Activated CD8-positive, alpha-beta memory T cell treated with anti-CD3 and anti-CD28 coated beads for 1 hour (primary cell): ENCODE results near the gene STARD13.

Experiments used
- DNase-seq, 2 donors: peaks; one replicate each; pipeline ENCODE4 v3.0.0-alpha.2; 2020; ENCODE audit warnings: low read depth in 1 of 2; ENCODE audit errors: extremely low read depth in 1 of 2

Gene STARD13

DNA sequence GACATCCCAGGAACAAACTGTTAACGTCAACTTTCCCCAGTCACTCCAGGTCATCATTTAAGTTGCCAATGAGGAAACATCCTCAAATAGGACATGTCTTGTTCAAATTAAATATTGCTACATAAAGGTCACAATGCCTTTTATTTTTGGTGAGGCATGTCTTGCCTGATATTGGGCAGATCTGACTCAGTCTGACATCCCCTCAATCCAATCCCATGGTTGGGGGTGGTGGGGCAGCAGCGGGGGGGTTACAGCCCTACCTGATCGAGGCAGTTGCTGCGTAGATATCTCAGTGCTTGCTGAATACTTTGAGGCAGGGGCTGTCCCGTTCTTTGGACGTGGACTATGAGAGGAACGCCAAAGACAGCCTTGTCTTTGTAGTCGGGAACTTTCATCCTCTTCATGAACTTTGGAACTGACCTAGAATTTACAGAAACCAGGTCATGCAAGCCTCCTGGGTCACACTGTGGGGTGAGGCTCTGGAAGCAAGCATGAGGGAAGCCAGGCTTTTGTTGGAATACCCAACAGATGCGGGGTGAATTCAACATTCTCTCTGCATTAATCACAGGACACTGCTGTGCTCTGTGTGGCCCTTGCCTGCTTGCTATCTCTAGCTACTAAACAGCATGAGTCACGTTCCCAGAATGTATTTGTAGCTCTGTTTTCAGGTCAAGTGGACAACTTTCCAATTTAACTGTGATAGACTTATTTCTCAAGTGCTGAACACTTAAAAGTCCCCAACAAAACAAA is 159.6 kb downstream of the STARD13 start:
- DNase-seq, result no peak

DNA sequence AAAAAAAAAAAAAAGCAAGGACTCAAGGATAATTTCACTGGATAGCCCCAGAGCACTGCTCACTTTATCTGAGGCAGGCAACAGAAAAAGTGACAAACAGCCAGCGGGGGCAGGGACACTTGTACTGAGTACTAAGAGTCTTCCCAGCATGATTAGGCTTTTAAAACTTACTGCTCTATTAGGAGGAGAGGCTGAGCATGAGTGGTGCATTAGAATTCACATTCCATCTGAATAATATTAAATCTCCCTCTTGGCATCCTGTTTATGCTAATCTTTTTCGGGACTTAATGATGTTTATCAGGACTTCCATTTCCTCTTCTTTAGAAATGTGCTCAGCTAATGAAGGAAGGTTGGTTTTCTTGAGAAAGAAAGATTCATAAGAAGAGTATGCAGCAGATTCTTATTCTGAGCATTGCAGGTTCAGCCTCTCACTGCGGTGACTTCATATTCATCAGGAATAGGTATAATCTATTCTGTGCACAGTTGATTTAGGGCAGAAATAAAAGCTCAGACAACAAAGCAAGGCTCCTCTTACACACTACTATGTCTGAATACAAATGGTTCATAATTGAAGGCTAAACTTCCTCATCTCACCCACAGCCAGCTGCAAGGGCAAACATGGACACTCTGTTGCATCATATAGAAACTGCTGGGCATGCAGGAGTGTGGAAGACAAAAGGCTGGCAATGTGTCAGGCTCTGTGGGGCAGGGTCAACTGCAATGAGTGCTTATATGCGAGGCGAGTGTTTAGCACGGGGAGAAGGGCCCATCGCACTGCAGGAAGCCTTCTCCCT is 162.3 kb downstream of the STARD13 start:
- DNase-seq, result no peak

DNA sequence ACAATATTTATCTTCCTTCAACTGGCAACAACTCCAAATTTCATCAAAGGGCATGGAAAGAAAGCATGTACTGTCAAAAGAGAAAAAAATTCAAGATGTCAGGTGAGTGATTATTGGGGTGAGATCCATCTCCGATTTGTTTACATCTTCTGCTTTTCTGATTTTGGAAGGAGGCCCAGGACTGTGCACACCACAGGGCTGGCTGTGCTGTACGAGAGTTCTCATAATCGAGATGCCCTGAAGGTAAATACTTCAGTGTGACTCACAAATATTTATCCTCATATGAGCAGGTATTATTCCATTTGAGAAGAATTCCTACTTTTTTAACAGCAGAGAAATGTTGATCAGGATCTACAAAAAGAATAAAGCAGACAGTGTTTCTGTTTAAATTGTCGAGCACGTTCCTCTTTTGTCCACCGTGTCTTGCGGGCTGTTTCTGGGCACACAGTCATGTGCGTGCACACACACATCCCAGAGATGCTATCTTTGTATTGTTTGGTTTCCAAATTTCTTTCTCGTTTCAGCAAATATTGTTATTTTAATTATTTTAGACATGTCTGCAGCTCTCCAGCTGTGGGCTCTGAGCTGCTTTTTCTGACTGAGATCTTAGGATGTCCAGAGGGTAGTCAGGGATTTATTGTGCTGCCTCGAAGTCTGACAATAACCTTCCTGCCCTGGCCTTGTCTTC is 165.6 kb downstream of the STARD13 start:
- DNase-seq, result no peak

DNA sequence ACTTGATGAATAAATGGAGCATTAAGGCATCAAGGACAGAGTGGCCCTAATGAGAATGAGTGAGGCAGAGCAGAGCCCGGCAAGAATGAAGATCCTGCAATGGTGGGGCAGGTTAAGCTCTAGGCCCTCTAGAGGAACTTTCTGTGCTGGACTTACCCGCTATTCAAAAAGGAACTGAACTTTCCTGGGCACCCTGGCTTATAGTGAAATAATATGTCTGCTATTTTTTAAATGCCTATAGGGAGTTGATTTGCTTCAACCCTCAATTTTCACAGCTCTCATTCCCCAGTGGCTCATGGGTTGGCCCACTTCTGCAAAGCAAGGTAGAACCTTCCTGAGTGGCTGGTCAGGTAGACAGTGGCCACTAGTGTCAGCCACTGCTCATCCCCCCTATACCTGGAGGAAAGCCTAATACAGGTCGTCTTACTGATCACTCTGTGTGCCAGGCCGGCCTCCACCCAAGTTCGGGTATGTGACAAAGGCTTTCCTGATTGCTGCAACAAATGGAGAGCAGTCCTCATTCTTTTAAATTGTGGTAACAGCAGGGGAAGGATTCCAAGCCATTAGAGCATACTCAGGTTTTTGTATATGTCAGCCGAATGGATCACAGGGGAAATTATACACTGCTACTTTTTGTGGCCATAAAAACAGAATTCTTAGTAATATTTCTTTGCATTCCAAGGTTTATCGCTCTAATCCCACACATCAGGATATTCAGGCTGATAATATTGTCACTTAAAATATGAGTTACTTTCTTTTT is 166.4 kb downstream of the STARD13 start:
- no peak for DNase-seq

DNA sequence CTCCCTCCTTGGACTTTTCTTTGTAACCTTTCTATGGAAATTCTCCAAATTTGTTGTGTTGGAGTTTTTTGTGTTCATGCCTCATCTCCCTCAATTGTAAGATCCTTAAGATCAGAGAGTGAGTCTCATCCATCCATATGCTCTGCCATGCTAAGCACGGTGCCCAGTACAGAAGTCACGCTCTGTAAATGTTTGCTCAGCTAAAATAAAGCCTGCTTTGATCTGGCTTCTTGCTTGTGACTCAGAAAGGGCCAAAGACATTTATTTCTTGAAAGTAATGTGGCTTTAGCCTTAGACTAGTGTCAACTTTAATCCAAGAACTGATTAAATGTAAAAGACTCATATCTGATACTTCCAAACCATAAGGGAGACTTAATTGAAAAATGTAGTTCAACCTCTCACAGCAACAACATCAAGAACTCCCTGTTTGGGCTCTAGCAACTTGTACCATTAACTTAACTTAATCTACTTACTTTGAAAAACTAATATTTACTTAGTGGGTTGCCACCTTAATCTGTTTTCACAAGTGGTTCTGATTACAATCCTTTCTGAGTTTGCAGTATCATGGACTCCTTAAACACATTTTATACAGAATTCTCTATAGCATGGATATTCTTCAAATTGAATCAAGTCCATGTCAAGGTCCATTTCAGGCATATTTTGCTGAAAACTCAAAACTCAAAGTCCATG is 169.1 kb downstream of the STARD13 start:
- no peak for DNase-seq

DNA sequence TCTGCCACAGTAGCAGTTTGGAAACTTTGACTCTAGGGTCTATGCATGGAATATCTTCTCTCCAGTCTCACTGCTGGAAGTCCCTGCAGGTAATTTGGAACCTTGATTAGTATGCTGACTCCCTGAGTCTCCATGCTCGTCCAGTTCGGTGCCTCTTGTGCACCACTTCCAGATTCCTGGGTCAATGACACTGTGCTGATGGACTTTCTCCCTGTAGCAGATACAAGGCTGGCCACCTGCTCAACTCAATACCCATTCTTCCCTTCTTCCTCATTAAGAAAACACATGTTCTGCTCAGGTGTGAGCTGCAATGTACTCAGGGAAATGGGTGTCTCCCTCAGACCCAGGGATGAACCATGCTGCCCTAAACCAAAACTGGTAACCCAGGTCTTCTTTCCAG is 170.3 kb downstream of the STARD13 start:
- no peak for DNase-seq

DNA sequence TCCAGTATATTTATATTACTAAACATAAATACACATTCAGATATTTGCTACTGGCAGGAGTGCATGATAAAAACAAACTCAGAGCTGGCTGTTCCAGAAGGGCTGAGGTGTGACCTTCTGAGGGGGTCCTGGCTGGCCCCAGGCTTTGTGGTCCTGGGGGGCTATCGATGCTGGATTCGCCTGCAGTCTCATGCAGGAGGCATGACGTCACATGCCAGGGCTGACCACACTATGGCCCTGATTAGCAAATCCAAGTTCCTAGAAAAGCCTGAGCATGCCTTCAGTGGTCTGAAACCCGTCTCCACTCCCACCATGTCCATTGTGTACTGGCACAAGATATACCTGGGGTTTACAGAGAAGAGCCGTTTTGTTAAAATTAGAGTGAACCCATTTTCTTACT is 171.4 kb downstream of the STARD13 start:
- no peak for DNase-seq

DNA sequence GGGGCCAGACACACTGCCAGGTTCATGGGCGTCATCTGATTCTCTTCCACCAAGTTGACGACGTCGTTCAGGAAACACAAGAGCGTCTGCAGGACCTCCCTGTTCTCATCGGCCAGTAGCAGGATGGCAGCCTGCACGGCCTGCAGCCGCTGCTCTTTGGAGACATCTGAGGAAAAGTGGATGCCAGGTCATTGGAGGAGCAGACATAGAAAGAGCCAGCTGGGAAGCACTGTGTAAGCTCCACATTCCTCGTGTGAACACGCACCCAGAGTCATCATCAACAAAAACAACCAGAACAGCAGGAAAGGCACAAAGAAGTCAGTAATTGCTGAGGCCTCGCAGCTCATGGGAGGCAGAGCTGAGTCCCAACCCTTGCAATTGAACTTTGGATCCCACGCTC is 172.8 kb downstream of the STARD13 start:
- DNase-seq, result no peak

DNA sequence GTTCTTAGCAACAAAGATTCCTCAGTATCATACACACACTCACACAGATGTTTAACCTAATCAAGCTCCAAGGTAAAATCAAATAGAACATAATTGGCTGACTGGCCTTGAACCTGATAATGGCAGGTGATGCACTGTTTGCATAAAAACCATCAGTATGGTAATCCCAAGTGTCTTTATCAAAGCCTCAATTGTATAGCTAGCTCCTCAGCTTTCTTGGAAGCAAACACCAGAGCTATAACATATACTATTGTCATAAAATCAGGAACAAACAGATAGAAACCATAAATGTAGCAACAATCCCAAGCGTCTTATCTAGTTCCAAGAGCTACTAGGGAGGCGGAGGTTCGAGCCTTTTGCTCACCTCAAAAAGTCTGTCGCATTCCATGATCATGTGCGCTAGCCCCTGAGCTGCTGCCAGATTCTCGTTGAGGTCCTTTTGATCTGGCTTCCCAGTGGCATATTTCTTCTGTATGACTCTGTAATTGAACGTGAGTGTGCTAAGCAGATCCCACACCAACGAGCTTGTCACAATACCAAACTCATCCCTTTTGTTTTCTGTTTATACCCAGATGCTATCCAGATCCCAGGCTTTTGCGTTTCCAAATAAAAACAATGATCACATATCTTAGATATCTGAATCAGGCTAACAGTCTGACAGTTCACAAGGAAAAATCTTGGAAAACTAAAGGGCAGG is 174.0 kb downstream of the STARD13 start:
- DNase-seq, result no peak

DNA sequence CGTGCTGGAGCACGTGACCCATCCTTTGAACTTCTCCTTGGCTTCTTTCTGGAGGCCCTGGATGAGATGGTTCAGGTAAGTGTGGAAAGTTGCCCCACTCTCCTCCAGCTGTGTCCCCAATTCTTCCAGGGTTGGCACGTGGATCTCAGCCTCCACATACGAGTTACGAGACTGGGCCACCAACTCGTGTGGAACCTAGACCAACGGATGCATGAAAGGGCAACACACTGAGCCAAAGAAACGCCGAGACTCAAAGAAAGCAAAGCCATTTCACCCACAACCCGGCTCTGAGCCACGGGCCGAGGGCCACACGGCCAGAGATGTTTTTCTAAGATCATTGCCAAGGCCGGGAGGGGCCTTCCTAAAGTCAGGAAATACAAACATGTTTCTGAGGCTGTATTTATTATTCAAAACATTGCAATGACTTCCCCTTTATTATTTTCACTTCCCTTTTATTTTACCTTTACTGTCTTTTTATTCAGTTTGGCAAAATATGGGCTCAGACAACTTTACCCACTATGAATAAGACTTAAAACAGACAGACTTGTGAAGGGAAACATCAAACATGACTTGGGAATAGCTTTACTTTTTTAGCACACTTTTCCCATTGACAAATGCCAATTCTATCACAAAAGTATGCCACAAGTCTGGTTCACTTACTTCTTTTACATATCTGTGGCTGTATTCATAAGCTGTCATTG is 174.7 kb downstream of the STARD13 start:
- DNase-seq, result no peak

DNA sequence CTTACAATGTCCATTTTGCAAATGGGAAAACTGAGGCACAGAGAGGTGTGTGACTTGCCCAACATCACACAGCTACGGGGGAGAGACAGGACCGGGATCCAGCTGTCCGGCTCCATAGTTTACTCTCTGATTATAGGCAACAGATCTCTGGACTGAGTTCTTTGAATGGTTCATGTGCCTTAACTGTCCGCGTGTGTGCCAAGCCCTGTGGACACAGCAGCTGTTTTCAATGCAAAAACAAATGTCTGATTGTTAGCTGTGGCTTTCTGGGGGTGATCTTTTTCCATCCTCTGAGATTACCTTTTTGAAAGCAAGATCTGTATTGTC is 175.2 kb downstream of the STARD13 start:
- no peak for DNase-seq

DNA sequence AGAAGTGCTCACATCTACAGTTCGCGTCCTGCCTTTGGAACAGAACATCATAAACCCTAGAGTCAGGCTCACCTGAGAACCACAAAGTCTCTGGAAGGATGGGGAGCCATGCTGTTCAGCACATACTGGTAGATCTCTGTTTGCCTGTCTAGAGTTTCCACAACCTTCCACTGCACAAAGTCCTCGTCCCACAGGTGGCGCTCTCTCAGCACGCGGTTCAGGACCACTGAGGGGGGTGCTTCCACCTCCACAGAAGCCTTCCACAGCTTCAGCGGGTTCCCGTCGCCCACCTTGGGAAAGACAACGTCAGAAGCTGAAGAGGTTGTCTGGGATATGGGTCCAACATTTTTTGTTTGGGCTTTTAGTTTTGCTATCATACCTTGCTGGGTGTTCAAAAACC is 175.8 kb downstream of the STARD13 start:
- DNase-seq, result no peak

DNA sequence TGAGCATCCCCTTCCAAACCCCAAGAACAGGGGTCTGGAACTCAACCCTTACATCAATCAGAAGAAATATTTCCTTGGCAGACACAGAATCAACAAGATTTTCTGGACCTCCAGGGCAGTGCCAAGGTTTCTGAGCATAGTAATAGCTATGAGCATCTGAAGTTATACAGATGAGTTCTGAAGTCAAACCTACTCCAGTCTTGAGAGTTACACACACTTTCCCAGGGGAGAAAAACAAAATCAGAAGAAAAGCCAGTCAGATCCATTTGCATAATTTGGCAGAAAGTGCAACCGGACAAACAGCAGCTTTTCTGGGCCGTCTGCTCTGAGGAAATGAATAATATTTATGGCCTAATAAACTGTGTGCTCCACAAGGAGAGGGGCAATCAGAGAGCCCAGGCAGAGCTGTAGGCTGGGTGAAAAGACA is 176.3 kb downstream of the STARD13 start:
- no peak for DNase-seq

DNA sequence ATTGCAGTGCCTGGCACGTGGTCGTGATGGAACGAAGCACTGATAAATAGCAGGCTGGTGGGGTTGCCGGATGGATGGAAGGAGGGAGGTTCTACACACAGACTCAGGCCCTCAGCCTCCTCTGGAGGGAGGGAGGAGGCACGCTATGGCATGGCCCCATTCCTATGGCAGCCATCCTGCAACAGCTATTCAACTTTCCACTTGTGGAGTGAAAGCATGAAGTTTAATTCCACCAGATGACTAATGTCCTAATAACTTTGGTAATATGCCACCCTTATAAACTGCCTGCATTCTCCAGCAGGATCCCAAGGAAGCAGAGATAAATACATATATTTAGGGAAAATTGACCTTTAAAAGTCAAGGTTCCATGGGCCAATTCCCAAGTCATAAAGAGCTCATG is 176.9 kb downstream of the STARD13 start:
- no peak for DNase-seq

DNA sequence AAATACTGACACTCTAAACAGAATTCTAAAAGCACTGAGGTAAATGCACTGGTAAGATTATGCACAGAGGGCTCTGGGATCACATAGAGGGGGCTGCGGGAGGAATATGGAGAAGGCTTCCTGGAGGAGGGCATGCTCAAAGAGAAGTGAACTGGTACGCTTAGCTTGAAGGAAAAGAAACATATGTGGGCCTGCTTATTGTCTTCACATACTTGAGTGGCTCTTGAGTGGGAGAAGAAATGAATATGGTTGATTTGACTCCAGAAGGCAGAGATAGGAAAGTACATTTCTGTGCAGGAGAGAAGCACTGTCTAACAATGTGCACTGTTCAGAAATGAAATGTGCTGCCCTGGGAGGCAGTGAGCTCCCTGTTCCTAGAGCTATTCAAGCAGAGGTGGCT is 178.2 kb downstream of the STARD13 start:
- DNase-seq, result no peak

DNA sequence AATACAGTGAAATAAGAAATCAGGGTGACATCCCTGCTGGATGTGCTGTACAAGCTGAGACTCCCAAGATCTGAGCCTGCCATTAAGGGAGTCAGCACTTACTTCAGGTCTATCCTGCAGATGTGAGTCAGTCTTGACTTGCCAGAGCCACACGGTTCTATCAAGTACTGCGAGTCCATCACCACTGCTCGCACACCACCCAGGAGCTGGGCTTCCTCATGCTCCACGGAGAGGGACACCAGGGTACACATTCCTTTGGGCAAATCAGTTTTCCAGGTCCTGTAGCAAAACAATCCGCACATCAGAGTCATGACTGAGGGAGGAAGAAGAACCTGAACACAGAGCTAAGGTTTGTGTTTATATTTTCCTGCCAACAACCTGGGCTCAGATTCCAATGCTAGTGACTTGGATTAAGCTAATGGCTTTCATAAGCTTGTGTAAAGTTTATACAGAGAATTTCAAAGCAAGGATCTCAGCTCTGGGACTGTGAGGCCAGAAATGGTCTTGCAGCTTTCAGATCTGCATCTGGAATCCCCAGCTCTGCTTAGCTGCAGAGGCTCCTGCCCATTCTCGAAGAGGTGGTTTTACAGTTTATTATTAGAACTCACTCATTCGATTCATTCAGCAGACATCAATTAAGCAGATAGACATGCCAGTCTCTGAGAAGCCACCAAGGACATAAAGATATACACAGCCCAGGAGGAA is 178.7 kb downstream of the STARD13 start:
- DNase-seq, result no peak

DNA sequence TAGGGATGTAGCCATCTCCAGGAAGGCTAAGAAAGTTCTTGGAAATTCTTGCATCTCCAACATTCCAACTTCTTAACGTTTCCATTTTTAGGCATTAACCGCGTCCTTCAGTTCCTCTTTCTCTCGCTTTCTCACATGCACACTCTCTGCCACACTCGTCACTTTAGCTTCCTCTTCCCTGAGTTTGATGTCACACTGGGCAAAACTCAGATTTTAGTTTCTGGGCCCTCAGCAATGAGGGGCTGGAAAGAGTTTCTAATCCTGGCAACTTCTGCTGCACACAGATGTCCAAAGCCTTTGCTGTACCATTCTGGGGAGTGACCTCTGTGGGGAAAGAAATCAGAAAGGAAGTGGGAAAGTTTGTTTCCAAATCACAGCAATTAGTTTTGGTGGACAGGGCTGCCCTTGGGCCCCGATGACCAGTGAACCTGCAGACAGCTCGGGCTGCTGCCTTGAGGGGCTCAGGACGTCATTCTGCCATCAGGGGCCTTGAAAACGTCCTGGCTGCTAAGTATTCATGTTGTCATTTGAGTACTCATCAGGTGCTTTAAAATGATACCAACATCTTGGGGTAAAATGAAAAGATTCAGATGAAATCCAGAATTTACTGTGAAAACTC is 180.1 kb downstream of the STARD13 start:
- DNase-seq, result no peak

DNA sequence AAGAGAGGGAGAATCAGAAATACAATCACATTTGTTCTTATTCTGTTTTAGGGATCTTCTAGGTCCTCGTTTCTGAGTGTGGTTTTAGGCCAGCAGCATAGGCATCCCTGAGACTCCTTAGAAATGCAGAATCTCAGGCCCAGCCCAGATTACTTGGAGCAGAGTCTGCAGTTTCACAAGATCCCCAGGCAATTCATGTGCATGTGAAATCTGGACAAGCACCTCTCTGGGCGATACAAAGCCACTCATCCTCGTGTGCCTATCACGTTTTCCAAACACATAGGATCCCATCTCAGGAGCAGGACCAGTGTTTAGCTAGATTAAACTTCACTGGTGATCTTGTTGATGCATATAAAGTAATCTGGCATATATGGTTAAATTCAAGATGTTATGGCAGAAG is 182.1 kb downstream of the STARD13 start:
- DNase-seq, result no peak
